ENCODE results near the gene TTLL9.

- no peak for TF ChIP-seq SUZ12 (IDR thresholded peaks at IDR 0.05; ENCODE audit: extremely low read depth, insufficient read depth, insufficient read length)
- TF ChIP-seq ZNF274 (IDR thresholded peaks at IDR 0.05; ENCODE audit: low read depth, low read length): no peak
Measured at GRCh38 chr20:31991339-31991705, 120.9 kb downstream of the TTLL9 start.

Data from NT2/D1 (cell line).